GM21576 (cell line): ENCODE measurements around the gene SLC31A1.

Experiments used
- ATAC-seq: cut with Tn5 transposase; IDR thresholded peaks from one replicate; pipeline ENCODE4 v1.9.1; 2021; ENCODE audit warnings: mild to moderate bottlenecking, moderate library complexity; ENCODE audit not compliant: unreplicated experiment

Gene SLC31A1

GRCh38 chr9:113221003-113221799 is at the start of gene SLC31A1, which contains the start of gene FKBP15:
TSS of gene SLC31A1 (plus strand) at chr9:113221544. CDS start at chr9:113256149, 34,605 bp downstream.
TSS of gene FKBP15 (minus strand) at chr9:113221277. CDS start at chr9:113221243, 34 bp downstream.
- ATAC-seq: peak; percentile 84

GRCh38 chr9:113173341-113173740 is 48.0 kb upstream of the SLC31A1 start:
- no peak for ATAC-seq

- ATAC-seq: no peak
These were observed 44.5 kb upstream of the SLC31A1 start for GRCh38 chr9:113176803-113177202.

GRCh38 chr9:113177251-113177650 is 44.1 kb upstream of the SLC31A1 start:
- ATAC-seq: no peak

- no peak for ATAC-seq
These were observed 43.3 kb upstream of the SLC31A1 start for GRCh38 chr9:113178087-113178486.

- no peak for ATAC-seq
These were observed 41.5 kb upstream of the SLC31A1 start for GRCh38 chr9:113179839-113180238.

- no peak for ATAC-seq
These were observed 40.2 kb upstream of the SLC31A1 start for GRCh38 chr9:113181165-113181564.

GRCh38 chr9:113183956-113184488 is 37.3 kb upstream of the SLC31A1 start:
- no peak for ATAC-seq

GRCh38 chr9:113184539-113184938 is 36.8 kb upstream of the SLC31A1 start:
- no peak for ATAC-seq

- ATAC-seq: no peak
These were observed 36.1 kb upstream of the SLC31A1 start for GRCh38 chr9:113185271-113185670.

GRCh38 chr9:113186137-113186755 is 35.1 kb upstream of the SLC31A1 start:
- no peak for ATAC-seq

- no peak for ATAC-seq
These were observed 33.3 kb upstream of the SLC31A1 start for GRCh38 chr9:113187929-113188595.

- ATAC-seq: no peak
These were observed 28.9 kb upstream of the SLC31A1 start for GRCh38 chr9:113192455-113192854.

- ATAC-seq: no peak
These were observed 21.5 kb upstream of the SLC31A1 start for GRCh38 chr9:113199683-113200329.

- no peak for ATAC-seq
These were observed 15.9 kb upstream of the SLC31A1 start for GRCh38 chr9:113205432-113205831.

GRCh38 chr9:113205861-113206260 is 15.5 kb upstream of the SLC31A1 start:
- no peak for ATAC-seq

GRCh38 chr9:113210815-113211214 is 10.5 kb upstream of the SLC31A1 start:
- no peak for ATAC-seq

- no peak for ATAC-seq
These were observed 6.2 kb upstream of the SLC31A1 start for GRCh38 chr9:113215132-113215531.

GRCh38 chr9:113216406-113216805 is 4.9 kb upstream of the SLC31A1 start:
- no peak for ATAC-seq

- ATAC-seq: peak; percentile 36
These were observed 2.0 kb upstream of the SLC31A1 start for GRCh38 chr9:113219186-113219936.
